Measurements from ENCODE around the gene SDR42E2.

DNA sequence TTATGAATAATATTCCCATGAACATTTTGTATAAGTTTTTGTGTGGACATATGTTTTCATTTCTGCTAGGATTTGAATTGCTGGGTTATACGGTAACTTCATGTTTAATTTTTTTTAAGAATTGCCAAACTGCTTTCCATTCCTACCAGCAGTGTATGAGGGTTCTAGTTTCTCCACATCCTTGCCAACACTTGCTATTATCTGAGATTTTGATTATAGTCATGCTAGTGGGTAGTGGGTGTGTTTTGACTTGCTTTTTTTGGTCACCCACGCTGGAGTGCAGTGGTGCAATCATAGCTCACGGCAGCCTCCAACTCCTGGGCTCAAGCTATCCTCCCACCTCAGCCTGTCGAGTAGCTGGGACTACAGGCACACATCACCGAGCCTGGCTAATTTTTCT is 40.8 kb downstream of the SDR42E2 start:
- TF ChIP-seq, protein P1, sequence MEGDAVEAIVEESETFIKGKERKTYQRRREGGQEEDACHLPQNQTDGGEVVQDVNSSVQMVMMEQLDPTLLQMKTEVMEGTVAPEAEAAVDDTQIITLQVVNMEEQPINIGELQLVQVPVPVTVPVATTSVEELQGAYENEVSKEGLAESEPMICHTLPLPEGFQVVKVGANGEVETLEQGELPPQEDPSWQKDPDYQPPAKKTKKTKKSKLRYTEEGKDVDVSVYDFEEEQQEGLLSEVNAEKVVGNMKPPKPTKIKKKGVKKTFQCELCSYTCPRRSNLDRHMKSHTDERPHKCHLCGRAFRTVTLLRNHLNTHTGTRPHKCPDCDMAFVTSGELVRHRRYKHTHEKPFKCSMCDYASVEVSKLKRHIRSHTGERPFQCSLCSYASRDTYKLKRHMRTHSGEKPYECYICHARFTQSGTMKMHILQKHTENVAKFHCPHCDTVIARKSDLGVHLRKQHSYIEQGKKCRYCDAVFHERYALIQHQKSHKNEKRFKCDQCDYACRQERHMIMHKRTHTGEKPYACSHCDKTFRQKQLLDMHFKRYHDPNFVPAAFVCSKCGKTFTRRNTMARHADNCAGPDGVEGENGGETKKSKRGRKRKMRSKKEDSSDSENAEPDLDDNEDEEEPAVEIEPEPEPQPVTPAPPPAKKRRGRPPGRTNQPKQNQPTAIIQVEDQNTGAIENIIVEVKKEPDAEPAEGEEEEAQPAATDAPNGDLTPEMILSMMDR (IDR thresholded peaks at IDR 0.05) = no peak
- TF ChIP-seq POLR2A (IDR thresholded peaks at IDR 0.05) = no peak
